Measurements from ENCODE around the gene RTL10. TPM values are rescaled to one million over a fixed set of nuclear protein-coding genes. Genes with fewer than 3 reads are reported as not detected.

Gene RTL10
- total RNA-seq, 1 experiment from 2014 or later: 13.0 TPM

DNA sequence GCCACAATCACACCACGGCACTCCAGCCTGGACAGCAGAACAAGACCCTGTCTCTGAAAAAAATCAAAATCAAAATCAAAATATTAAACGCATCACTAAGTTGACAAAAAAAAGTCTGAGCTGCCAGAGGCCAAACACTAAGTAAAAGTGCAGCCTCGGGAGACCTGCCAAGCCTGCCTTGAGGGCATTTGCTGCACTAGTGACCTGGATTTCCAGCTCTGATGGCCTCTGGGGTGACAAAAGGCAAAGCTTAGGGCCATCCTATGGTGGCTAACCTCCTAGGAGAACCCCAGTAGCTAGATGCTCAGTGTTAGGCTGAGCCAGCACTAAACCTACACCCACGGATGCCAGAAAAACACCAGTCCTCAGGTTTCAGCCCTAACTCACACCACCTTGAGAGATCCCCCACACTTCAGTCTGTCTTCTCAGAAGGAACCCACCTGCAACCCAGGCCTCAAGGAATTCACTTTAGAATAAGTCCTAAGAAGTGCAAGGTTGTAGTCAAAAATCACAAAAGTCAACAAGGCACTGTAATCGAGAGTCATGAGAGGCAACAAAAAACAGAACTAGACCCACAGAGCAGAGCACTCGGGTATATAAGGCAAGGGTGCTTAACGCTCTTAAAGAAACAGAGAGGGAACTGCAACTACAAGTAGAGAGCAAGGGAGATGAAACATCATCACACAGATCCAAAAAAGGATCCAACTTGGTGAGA lies 28.6 kb downstream of the RTL10 start:
- DNase-seq (ENCODE audit: low read depth): no peak

DNA sequence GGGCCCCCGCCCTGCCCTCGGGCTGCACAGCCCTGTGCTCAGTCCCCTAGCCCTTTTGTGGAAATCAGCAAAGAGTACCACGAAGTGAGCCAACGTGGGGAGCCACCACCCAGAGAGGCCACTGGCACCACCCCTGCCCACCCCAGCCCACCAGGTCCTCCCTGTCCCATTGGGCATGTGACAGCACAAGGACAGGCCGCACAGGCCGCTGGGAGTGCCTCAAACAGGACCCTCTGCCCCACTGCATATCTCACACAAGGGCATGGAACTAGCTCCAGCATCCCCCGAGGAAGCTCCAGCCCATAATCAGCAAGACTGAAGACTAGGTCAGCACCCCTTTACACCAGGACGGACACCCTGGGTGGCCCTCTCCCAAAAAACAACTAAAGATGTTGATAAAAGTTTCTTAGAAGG lies 29.7 kb downstream of the RTL10 start:
- no peak for DNase-seq (ENCODE audit: low read depth)

DNA sequence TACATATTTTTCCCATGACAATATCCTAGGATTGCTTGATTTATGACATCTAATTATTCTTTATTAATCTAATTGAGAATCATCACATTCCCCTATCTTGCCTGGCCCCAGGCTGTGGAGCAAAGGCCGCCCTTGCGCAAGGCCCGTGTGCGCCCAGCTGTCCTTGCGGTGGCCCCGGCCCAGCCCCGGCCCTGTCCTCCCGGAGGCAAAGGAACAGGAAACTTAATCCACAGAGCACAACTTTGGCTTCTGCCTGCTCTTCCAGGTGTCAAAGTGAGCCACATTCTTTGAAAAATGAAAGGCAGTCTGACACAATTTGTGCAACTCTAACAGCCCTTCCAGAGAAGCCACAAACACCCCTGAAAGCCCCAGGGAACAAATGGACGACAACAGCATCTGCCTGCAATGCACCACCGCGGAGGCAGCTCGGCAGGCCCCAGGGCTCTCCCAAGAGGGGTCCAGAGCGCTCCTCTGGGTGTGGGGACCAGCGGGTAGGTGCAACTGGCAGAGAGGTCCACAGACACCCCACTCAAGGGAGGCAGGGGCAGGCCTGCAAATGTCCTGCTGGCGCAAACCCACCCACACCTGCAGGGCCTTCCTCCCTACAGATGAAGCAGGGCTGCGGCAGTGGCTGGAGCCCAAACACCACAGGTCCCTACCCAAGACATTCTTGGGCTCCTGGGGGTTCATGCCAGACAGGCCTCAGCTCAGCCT lies 30.3 kb downstream of the RTL10 start:
- no peak for DNase-seq (ENCODE audit: low read depth)

DNA sequence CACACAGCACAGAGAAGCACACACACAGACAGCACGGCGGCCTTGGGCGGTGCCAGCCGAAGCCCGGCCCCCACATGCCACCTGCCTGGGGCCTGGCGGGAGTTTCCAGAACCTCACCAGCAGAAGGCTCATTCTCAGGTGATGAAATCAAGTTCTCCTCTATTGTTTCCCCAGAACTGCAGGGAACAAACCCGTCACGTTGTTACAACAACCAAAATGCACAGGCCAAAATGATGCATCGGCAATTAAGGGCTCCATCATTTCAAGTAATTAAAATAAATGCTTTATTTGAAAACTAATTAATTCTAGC lies 30.8 kb downstream of the RTL10 start:
- no peak for DNase-seq (ENCODE audit: low read depth)

DNA sequence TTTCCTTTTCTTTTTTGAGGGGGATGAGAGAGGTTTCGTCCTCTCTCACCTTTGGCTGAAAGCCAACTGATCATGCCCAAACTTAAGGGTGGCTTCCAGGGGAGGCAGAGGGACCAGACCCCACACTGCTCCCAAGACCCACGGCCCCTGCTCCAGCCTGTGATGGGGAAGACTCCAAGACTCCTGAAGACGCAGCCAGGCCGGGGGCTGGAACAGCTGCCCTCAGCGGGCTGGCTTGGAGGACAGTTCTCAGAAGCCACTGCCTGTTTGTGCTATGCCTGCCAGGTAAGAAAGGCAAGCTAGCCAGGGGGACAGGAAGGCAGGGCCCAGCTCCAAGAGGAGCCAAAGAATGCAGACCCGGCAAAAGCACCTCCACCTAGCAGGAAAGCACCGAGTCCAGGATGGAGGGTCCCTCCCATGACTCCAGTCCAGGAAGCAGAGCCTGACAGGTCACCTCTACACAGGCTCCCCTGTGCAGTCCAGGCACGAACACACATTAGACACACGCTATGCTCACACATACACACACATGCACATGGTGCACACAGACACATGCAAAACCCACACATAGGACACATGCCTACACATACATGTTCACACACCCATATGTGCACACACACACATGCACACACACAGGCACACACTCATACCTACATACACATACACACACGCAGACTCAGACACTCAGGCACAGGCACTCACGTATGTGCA lies 31.3 kb downstream of the RTL10 start:
- DNase-seq (ENCODE audit: low read depth): no peak

DNA sequence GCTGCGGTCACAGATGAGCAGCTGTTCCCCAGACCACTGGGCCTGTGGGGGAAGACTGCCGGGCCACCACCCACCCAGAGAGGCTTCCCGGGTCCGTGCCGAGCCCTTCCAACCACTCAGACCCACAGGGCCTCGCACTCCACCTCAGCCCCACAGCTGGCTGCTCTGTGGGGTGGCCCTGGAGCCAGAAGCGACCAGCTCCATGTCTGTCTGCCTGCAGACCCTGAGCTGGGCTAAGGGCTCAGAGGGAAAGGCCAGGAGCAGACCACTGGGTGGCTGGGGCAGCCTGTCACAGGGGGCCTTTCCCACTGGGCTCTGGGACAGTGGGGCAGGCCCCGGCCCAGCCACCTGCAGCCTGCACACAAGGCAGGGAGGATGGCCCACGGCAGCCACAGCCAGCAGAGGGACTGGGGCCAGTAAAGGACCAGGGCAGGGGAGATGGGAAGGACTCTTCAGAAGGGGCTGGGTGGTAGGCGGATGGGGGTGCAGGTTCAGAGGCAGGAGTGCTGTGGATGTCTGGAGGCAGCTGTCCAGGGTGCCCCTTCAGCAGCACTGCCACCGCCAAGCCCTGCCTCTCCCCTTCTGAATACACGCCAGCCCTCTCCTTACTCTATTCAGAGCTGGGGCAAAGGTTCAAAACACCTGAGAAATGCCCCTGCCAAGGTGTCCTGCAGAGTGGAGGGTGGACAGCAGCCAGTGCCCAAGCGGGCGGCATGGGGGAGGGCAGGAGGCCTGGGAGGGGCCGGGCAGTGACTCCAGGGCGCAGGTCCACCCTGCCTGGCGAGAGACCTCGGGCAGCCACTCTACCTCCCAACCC lies 32.2 kb downstream of the RTL10 start:
- DNase-seq (ENCODE audit: low read depth): no peak

DNA sequence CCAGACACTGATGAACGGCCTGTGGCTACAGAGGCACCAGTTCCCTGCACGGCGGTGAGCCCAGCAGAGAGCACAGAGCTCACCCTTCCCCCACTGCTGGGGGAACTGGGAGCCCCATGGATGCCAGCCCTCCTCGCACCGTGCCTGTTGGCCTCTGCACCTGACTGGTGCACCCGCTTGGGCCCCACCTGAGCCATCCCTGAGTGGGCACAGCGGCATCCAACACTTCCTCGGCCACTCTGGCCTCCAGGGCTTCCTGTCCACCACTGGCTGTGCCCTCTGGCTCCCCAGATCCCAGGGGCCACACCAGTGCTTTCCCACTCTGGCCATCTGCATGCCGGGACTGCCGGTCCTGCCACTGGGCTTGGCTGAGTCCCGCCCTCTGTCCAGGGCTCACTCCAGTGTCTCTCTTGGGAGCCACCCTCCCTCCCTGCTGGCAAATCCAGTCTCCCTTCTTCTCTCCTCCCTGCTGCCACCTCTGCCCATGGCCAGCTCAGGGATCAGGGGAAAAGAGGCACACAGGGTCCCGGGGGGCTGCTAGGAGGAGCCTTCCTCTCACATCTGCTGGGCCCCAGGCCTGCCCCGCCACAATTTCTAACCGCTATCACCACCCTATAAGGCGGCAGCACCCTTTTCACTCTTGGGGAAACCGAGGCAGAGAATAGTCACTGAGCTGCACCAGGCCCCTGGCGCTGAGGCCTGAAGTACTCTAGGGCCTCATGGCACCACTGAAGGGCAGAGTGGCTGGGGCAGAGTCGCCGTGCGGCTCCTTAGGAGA lies 33.0 kb downstream of the RTL10 start:
- no peak for DNase-seq (ENCODE audit: low read depth)

DNA sequence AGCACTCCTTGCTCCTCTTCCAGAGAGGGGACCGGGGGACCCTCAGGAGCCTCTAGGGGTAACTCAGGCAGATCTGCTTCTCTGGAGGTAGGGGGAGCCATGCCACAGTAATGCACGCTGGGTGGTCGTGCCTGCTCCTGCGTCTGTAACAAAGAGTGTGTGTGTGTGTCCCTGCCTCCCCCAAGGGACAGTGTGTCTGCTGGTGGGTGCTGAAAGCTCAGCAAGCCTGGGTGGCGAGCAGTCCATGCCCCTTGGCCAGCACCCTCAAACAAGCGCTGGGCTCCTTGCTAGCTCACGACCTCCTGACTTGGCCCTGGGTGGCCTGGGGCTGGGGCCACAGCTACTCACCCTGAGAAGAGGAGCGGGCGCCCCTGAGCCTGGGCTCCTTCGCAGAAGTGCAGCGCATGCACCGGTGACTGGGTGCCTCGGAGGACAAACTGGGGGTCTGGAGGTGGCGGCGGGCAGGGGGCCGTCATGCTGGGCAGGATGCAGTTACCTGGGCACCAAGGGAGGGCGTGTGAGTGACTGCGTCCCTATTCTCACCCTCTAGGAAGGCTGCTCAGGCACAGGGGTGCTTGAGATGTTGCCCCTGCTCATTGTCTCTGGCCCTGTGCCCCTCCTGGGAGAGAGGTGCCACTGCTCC lies 33.7 kb downstream of the RTL10 start:
- no peak for DNase-seq (ENCODE audit: low read depth)

DNA sequence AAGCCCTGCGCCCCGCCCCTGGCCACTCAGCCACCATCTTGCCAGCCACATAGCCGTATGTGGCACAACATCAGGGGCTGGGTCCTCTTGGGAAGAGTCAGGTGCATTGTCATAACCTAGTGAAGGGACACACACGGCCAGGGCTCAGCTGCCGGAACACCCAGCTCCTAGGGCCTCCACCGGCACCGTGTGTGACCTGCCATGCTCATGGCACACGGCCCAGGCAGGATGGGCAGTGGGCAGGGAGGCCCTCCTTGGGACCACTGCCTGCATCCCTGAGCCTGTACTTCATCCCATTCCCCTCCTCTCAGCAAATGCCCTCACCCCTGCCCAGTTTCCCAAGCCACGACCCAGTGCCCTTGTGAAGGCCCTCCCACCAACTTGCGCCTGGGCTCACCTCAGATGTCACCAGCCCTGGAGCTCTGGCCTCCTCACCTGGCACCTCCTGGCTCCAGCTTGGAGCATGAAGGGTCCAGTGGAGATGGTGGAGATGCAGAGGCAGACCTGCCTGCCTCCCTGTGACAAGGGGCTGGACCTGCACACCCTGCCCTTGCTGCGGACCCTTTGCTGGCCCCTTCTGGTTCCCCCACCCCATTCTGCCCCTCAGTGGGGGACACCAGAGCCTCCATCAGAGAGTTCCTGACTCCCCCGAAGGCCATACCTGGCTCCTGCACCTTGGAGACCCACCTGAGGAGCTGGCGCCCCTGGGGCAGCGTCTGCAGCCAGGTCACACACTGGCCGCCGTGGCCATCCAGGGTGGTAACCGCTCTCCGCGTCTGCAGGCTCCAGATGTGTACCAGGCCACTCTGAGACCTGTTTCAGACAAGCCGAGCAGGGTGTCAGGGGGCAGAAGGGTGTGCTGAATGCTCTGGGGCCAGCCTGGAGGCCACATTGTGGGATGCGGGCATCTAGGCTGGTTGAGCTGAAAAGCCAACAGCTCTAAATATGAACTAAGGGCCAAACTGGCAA lies 34.5 kb downstream of the RTL10 start:
- no peak for DNase-seq (ENCODE audit: low read depth)

DNA sequence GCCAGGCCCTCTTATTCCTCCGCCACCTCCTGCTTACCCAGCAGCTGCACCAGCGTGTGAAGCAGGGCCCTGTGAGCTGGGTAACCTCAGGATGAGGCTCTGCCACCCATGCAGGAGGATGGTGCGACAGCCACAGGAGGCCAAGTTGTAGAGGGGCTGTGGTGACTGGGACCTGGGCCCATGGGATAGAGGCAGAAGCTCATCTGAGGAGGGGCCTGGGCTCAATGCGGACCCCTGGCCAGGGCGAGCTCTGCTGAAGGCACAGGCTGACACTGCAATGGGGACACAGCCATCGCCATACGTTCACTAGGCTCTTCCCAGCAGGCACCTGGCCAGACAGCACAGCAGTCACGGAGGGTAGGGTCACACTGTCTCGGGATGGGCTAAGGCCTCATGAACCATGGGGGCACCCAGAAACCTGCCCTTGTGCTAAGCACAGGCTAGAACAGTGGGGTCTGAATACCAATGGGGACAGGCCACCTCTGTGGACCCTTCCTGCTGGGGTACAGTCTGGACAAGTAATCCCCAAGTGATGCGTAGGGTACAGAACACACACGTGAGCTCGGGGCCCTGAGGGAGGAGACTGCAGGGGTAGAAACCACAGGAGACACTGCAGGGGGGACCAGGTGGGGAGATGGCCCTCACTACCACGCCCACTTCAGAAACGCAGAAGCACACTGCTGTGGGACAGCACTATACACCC lies 35.3 kb downstream of the RTL10 start:
- no peak for DNase-seq (ENCODE audit: low read depth)

DNA sequence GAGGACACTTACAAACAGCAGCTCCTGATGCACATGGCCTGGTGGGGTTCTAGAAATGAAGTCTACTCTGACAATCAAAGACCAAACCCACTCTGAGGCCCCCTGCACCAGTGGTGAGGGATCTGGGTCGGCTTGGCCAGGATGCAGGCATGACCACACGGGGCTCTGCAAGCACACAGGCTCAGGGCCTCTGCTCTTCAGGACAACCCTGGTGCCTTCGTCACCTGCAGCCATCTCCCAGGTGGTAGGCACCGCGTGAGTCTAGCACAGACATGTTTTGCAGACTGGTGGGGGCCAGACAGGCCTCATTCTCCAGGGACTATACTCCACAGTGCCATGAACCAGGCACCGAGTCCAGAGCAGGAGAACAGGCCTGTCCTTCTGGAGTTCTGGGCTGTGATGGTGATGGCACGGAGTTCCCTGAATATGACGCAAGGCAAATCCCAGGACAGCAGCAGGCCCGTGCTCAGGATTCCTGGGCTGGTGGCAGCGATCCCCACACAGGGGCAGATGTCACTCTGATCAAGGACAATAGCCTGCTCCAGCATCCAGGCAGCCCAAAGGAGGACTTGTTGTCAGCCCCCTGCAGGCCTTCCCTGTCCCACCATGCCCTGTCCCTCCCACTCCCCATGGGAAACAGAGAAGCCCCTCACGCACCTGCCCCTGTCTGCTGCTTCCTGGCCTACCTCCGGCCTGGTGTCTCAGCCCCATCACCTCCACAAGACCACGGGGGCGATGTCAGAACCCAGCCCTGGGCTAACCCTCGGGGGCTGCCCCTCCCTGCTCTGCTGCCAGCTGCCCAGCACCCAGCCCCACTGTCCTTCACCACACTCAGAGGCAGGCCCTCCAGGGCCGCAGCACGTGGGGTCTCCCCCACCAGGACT lies 36.1 kb downstream of the RTL10 start:
- DNase-seq (ENCODE audit: low read depth): no peak

DNA sequence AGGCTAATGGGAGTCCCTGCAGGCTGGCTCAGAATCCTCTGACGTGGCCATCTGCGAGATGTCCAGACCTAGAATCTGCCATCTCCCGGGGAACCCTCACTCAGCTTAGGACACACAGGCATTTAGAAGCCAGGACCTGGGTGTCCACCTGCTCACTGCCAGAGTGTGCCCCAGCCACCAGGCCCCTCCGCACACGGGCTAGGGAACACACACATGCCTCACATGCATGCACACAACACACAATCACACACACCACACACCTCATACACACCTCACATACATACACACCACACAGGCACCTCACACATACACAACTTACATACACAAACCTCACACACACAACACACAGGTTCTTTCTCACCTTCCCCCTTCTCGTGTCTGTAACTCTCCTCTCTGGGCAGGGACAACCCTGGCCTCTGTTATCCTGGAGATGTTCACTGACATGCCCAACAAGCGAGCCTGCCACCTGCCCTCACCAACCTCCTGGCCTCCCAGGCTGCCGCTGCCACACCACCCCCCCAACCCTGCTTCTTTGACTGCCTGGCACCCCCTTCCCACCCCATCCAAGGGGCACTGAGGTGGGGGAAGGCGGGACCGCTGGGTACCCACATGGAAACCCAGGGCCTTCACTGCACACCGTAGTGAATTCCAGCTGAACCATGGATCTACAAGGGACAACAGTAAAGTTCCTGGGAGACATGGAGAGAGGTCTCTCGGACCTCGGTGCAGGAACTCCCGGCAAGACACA lies 38.1 kb downstream of the RTL10 start:
- no peak for DNase-seq (ENCODE audit: low read depth)

DNA sequence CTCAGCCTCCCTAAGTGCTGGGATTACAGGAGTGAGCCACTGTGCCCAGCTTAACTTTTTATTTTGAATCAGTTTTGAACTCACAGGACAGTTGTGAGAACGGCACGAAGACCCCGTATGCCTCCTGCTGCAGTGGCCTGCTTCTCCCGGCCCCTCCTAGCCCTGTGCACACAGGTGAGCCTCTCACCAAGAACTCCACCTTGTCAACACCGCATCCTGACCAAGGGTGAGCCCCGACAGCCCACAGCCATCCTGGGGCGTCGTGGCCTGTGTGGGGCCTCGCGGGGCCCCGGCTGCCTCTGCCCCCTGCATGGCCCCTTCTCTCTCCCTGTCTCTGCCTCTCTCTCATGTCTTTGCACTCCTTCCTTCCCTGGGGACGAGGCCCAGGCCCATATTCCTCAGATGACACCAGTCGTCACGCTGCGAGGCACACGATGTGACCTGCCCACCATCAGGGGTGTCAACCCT lies 38.8 kb downstream of the RTL10 start:
- DNase-seq (ENCODE audit: low read depth): no peak

DNA sequence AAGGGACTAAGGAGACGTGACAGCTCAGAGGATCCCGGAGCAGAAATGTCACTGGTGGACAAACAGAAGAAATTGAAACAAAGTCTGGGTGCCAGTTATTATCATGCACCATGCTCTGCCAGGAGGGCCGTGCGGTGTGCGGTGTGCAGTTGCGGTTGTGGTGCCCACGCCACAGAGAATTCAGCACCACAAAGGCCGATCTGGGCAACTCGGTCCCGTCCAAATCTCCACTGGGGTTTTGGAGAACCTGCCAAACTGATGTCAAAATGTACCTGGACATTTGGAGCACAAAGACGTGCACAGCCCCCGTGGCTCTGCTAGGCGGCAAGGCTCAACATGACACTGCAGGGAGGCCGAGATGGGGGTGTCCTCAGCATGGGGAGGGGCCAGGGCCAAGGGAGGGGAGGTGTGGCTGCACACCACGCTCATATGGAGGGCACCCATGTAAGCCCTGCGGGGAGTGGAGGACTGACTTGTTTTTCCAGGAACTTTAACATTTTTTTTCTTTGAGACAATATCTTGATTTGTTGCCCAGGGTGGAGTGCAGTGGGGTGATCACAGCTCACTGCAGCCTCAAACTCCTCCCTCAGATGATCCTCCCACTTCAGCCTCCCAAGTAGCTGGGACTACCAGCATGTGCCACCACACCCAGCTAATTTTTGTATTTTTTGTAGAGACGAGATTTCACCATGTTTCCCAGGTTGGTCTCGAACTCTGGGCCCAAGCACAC lies 39.4 kb downstream of the RTL10 start:
- no peak for DNase-seq (ENCODE audit: low read depth)

DNA sequence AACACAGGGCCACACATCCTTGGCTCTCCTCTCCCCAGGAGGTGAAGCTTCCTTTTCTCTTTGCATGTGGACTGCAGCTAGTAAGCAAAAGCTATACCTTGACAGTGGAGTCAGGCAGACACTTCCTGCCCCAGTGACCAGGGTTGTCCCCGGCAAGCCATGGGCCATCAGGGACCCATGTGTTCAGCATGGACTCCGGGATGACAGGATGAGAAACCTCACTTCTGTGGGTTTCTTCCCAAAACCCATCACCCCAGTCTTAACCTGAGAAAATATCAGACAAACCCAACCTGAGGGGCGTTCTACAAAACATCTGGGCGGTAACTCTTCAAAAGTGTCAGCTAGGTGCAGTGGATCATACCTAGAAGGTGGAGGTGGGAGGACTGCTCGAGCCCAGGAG lies 40.2 kb downstream of the RTL10 start:
- no peak for DNase-seq (ENCODE audit: low read depth)

DNA sequence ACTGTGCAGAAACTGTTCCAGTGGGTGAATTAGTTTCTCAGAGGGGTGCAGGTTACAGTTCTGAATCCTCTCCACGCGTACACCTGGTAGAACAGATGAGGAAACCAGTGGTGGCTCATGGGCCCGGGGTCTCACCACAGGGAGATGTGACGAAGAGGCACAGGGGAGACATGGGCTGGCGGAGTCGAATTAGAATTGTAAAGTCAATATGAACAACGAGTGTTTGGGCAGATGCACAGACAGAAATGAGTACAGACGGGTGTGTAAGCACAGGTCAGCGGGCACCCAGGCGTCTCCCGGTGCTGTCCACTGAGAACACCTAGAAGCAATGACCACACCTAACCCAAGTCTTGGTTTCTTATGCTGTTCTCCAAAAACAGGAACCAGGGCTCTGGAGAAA lies 41.8 kb downstream of the RTL10 start:
- no peak for DNase-seq (ENCODE audit: low read depth)
